ENCODE data around the gene ZNF484. TPM values are rescaled to one million over a fixed set of nuclear protein-coding genes. Genes with fewer than 3 reads are reported as not detected.
"Not testable (repeated sequence)": the region's sequence is repeated elsewhere in the genome, so short reads cannot be mapped to it uniquely, and the experiment has no call there.

ZNF484 gene
- total RNA-seq, result 10 to 100 TPM in 1 of 2 donors, 1 to 10 TPM in 1; 9.3 to 10.3 TPM

DNA sequence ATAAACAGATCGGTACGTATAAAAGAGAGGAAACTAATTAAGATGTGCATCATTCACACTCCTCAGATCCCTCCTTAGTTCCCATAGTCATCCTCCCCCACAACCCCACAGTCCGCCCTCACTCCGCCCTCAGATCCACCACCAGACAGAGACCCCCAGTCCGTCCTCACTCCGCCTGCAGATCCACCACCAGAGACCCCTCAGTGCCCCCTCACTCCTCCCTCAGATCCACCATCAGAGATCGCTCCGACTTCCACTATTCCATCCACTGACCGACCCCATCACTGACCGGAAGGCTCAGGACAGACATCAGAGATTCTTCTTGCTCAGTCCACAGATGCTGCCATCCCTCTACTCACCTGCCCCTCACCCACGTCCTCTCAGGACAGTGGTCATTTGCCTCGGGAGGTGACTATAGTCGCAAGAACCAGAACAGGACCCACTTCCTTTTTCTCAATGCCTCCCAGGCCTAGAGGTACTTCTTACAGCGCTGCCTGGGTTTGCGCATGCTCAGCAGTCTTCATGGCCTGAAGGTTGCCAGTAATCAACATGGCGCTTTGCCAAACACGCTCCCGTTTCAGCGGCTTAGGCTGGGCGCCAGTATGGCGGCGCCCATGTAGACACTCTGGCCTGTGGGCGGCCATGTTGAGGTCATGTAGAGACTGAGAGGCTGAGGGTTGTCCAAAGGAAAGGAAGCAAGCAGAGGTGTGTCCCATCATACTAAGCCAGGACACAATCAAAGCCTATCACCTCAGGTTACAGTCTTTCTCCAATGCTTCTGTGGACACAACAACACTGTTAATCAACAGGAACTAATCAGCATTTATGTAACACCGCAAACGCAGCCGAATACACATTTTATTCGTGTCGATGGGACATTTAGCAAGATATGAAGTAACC, at the start of gene ZNF484:
Gene ZNF484 (minus strand): TSS at position 508 of the 900 bp plus-strand sequence. CDS start 3,009 bp downstream, outside the sequence.
- Histone ChIP-seq H3K27me3 (replicated peaks; ENCODE audit: insufficient read depth) (no peaks in the 10 kb centered on the region), H3K9me3 (no peaks in the 10 kb centered on the region), H3K27ac (peak within 1 kb of the TSS; percentile 55 to 74), H3K4me3 (peak within 1 kb of the TSS; percentile 56 to 66), H3K36me3 (no peaks in the 10 kb centered on the region), H3K4me1 (replicated peaks) (no peaks in the 10 kb centered on the region)
- 17% methylated on average over 28 of the region's 28 CpGs for WGBS
- intact Hi-C loops (cut with DNase I), result no loop called here
- peak; percentile 92 for DNase-seq (ENCODE audit: low spot score)
- peak; percentile 95 for TF ChIP-seq POLR2AphosphoS5 (IDR thresholded peaks at IDR 0.05)
- no peak for TF ChIP-seq POLR2A (IDR thresholded peaks at IDR 0.05)

DNA sequence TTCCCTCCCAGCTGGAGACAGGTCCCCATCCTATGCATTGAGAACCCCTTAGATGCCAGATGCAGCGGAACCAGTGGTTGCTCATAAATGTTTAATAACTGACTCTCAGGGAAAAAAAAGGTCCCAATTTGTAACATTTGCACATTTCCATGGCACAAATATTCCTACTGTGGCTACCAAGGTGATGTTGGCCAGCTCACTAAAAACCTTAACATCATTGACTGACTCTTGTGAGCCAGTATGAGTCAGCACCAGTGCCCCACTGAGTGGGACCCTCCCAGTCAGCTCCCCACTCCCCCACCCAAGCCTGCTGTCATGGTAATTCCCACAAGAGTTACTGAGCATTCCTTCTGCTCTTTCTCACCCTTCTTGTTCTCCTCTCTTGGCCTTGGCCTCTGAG, 42.6 kb upstream of the ZNF484 start:
- intact Hi-C loops (cut with DNase I), result no loop called here

GRCh38 chr9:92917176-92917800, 39.5 kb upstream of the ZNF484 start:
- Histone ChIP-seq H3K27me3 (replicated peaks; ENCODE audit: insufficient read depth) (no peaks in the 10 kb centered on the region), H3K27ac (no peak overlapping the region), H3K9me3 (no peaks in the 10 kb centered on the region), H3K4me3 (no peak overlapping the region), H3K36me3 (no peaks in the 10 kb centered on the region), H3K4me1 (replicated peaks) (no peaks in the 10 kb centered on the region)
- WGBS, result 33% methylated on average over 2 of the region's 2 CpGs
- TF ChIP-seq, protein P1, sequence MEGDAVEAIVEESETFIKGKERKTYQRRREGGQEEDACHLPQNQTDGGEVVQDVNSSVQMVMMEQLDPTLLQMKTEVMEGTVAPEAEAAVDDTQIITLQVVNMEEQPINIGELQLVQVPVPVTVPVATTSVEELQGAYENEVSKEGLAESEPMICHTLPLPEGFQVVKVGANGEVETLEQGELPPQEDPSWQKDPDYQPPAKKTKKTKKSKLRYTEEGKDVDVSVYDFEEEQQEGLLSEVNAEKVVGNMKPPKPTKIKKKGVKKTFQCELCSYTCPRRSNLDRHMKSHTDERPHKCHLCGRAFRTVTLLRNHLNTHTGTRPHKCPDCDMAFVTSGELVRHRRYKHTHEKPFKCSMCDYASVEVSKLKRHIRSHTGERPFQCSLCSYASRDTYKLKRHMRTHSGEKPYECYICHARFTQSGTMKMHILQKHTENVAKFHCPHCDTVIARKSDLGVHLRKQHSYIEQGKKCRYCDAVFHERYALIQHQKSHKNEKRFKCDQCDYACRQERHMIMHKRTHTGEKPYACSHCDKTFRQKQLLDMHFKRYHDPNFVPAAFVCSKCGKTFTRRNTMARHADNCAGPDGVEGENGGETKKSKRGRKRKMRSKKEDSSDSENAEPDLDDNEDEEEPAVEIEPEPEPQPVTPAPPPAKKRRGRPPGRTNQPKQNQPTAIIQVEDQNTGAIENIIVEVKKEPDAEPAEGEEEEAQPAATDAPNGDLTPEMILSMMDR (IDR thresholded peaks at IDR 0.05), result no peak
- TF ChIP-seq POLR2AphosphoS5 (IDR thresholded peaks at IDR 0.05), result no peak
- no peak for TF ChIP-seq POLR2A (IDR thresholded peaks at IDR 0.05)
- intact Hi-C loops (cut with DNase I), result no loop called here
- DNase-seq (ENCODE audit: low spot score), result no peak

More for the DNA sequence above, 42.6 kb upstream of the ZNF484 start:
- Histone ChIP-seq H3K4me1 (replicated peaks) (no peaks in the 10 kb centered on the region), H3K4me3 (no peak overlapping the region), H3K36me3 (no peaks in the 10 kb centered on the region), H3K9me3 (no peaks in the 10 kb centered on the region), H3K27ac (no peak overlapping the region), H3K27me3 (replicated peaks; ENCODE audit: insufficient read depth) (no peaks in the 10 kb centered on the region)
- DNase-seq (ENCODE audit: low spot score), result no peak
- WGBS, result 100% methylated on average over 1 of the region's 1 CpG
- TF ChIP-seq POLR2A (IDR thresholded peaks at IDR 0.05) (no peak), POLR2AphosphoS5 (IDR thresholded peaks at IDR 0.05) (no peak)
- TF ChIP-seq, protein P1 (IDR thresholded peaks at IDR 0.05), result no peak

- Histone ChIP-seq H3K4me3 (no peak overlapping the region), H3K9me3 (no peaks in the 10 kb centered on the region), H3K27me3 (replicated peaks; ENCODE audit: insufficient read depth) (no peaks in the 10 kb centered on the region), H3K36me3 (no peaks in the 10 kb centered on the region), H3K4me1 (replicated peaks) (no peaks in the 10 kb centered on the region), H3K27ac (no peak overlapping the region)
- TF ChIP-seq POLR2AphosphoS5 (IDR thresholded peaks at IDR 0.05), result no peak
- TF ChIP-seq, protein P1 (IDR thresholded peaks at IDR 0.05), result no peak
- no peak for TF ChIP-seq POLR2A (IDR thresholded peaks at IDR 0.05)
- DNase-seq (ENCODE audit: low spot score), result no peak
- intact Hi-C loops (cut with DNase I), result no loop called here
- 26% methylated on average over 11 of the region's 11 CpGs for WGBS
These were observed 34.0 kb upstream of the ZNF484 start for GRCh38 chr9:92911511-92912475.

DNA sequence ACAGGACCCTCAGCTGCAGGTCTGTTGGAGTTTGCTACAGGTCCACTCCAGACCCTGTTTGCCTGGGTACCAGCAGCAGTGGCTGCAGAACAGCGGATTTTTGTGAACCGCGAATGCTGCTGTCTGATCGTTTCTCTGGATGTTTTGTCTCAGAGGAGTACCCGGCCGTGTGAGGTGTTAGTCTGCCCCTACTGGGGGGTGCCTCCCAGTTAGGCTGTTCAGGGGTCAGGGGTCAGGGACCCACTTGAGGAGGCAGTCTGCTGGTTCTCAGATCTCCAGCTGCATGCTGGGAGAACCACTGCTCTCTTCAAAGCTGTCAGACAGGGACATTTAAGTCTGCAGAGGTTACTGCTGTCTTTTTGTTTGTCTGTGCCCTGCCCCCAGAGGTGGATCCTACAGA, 27.3 kb upstream of the ZNF484 start:
- H3K4me3 ChIP-seq; H3K27ac ChIP-seq; H3K27me3 ChIP-seq (replicated peaks; ENCODE audit: insufficient read depth); H3K9me3 ChIP-seq; H3K4me1 ChIP-seq (replicated peaks); DNase-seq (ENCODE audit: low spot score); intact Hi-C loops (cut with DNase I); H3K36me3 ChIP-seq: not testable (repeated sequence)
- 50% methylated on average over 6 of the region's 6 CpGs for WGBS

All from prostate gland (tissue), 2 donors.